GM19372 (cell line): ENCODE measurements around the gene DLGAP1.

Experiments
- ATAC-seq: cut with Tn5 transposase; IDR thresholded peaks from one replicate; pipeline ENCODE4 v1.9.1; 2021; ENCODE audit warnings: mild to moderate bottlenecking, low read depth, moderate library complexity; ENCODE audit not compliant: unreplicated experiment

Gene DLGAP1

DNA sequence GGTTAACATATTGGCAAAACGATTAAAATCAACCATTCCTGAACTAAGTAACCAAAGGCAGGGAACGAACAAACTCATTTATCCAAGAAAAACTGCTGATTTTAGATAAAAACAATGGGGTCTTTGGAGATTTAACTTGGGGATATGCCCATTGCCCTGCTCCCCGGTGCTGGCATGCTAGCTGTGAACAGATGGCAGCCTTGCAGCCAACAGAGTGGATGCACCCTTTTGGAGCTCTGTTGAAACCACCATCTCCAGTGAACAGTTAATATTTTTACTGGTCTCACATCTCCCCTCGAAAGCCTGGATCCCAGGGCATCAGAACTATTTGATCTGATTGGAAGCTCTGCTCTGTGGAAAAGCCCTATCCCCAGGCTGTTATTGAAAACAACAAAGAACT is 702.0 kb downstream of the DLGAP1 start:
- ATAC-seq = no peak

GRCh38 chr18:3748086-3748485 is 707.0 kb downstream of the DLGAP1 start:
- ATAC-seq = no peak

GRCh38 chr18:3747176-3747973 is 707.7 kb downstream of the DLGAP1 start:
- no peak for ATAC-seq

- no peak for ATAC-seq
Measured at GRCh38 chr18:3742541-3742940, 712.6 kb downstream of the DLGAP1 start.

GRCh38 chr18:3741333-3741732 is 713.8 kb downstream of the DLGAP1 start:
- no peak for ATAC-seq

DNA sequence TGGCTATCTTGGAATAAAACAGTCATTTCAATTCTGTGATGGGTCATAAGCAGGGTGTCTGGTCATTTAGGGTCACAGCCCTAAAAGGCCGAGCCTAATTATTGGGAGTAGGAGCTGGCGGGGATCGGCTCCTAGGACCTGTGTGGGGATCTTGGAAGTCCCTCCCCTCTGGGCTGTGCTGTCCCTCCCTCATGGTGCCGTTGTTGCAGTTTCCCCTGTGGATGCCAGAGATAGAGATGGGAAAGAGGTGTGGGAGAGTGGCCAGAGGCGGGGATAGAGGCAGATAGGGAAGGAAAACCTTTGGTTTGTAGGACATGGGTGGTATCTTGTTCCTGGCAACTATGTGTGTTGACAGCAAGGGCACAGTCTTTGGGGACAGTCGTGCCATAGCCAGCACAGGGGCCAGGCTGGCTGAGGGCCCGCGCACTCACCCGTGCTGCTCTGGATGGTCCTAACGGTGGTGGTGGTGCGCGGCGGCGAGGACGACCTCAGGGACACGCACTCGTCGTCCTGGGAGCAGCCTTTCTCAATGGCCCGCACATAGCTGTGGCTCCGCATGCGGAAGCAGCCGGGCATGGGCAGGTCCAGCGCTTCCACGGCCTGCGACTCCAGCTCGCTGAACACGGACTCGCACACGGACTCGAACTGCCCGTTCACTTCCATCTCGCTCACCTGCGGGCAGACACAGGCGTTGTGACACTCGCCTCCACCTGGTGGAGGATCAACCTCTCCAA is 726.2 kb downstream of the DLGAP1 start:
- no peak for ATAC-seq

DNA sequence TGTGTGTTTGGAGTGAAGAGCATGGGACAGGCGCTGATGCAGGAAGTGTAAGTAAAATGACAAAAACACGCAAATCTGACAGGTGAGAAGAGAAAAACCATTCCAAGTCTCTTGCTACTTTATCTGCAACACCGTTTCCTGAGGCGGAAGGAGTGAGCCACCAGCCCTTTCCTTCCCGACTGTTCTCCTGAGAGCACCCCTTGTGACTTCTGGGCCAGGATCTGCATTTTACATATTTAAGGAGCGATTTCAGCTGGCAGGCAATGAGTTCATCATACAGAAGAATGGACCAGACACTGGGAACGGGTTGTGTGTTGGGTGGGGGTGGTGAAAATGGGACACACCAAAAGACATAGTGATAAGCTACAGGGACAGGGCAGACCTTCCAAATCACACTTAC is 727.8 kb downstream of the DLGAP1 start:
- no peak for ATAC-seq

DNA sequence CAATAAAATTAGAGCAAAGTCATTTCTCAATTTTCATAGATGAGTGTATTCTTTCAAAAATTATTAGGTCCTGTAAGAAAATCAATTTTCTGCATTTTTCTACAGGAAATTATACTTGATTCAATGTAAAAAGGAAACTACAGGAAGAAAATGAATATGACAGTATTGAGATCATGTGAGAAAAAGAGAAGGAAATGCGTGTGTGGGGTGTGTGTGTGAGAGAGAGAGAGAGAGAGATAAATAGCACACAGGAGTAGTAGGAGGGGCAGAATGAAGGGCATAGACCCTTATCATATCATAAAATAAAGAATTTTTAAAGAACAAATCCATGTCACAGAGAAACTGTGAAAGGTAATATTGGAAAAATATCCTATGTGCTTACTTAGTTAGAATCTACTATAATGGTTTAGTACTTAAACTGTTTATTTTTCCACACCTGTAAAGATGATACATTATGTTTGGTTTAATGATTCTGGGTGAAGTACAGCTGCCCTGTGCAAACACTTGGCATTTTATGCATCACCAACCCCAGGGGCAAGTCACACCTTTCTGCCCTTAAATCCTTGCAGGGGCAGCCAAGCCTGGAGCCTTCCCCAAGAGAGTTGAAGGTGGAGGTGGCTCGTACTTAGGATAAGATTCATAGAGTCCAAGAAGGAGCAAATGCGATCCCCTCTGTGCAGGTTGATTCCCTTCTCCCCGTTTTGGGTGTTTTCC is 728.7 kb downstream of the DLGAP1 start:
- no peak for ATAC-seq

DNA sequence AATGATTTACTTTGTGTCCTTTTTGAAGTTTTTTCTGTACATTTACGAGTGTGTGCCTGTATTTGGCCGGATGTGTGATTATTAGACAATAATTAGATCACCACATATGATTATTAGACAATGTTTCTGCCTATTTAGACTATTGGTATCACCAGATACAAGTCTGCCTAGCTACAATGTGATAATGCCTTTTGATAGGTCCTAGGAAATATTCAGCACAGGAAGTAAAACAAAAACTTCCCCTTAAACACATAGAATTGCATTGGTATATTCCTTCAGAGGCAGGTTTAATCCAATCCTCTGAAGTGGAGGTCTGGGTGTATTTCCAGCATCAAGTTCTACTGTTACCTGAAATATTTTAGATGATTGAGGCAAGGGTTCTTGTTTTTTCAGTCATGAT is 730.0 kb downstream of the DLGAP1 start:
- ATAC-seq = no peak

DNA sequence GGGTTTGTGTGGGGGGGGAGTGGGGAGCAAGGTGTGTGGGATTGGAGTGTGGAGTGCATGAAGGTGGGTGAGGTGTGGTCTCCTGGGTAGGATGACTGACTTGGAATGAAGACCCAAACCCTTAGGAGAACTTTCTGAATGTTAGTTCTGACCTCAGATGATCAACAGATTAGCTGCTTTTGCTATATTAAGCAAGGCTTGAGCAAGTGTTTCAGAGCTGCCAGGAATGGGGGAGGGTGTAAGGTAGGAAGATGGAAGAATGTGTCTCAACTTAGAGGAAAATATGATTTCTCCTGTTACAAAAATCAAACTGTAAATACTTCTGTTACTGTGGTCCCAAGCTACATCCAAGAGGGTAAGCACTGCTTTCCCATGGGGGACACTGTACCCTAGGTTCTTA is 731.6 kb downstream of the DLGAP1 start:
- ATAC-seq = no peak

- ATAC-seq = no peak
Measured at GRCh38 chr18:3722649-3723433, 732.3 kb downstream of the DLGAP1 start.

DNA sequence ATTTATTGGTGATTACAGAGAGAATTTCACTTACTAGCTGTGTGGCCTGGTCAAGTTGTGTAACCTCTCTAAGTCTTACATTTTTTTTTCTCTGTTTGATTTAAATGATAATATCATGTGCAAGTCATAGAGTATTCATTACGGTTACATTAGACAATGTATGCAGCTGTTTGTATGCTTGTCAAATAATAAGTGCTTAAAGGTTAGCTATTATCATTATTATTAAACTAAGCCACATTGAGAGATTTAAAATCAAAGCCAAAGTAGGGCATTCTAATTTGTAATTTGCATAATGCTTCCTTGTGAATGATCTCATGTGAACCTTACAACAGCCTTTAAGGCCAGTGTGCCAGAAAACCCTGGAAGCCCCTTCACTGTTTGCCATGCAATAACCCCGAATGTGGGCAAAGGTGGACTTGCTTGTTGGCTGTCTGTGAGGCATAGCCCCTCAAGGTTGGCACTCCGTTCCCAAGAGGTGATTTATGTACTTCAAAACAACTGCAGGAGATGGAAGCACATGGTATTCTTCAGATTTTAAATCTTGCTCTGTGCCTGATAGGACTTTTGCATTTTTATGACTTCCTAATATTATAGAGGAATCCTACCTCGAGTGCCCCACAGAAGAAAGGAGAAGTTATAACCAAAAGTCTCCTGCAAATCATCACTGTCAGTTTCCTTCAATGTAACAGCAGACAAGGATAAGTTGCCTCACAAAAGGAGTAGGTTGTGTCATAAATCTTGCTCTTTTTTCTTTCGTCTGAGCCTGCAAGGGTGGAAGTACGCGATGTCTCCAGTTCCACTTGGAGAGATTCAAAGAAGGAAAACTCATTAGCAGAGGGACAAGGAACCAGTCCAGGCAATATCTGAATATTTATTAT is 733.1 kb downstream of the DLGAP1 start:
- no peak for ATAC-seq

GRCh38 chr18:3720818-3721545 is 734.1 kb downstream of the DLGAP1 start:
- ATAC-seq = no peak

DNA sequence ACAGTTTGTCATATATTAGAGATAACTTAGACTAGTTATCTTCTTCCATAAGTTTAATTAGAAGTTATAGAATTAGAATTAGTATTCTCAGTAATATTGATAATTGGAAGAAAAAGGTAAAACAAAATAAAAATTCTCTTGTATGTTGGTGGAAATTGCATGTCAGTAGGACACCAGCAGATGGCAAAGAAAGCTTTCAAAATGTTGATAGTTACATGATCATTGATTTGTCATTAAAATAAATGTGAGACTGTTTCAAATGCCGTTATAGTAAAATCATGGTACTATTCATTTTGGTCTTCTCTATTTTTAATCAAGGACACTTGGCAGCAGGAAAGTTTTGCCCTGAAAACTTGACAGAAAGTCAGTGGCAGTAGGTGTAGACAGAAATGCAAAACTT is 734.9 kb downstream of the DLGAP1 start:
- no peak for ATAC-seq

DNA sequence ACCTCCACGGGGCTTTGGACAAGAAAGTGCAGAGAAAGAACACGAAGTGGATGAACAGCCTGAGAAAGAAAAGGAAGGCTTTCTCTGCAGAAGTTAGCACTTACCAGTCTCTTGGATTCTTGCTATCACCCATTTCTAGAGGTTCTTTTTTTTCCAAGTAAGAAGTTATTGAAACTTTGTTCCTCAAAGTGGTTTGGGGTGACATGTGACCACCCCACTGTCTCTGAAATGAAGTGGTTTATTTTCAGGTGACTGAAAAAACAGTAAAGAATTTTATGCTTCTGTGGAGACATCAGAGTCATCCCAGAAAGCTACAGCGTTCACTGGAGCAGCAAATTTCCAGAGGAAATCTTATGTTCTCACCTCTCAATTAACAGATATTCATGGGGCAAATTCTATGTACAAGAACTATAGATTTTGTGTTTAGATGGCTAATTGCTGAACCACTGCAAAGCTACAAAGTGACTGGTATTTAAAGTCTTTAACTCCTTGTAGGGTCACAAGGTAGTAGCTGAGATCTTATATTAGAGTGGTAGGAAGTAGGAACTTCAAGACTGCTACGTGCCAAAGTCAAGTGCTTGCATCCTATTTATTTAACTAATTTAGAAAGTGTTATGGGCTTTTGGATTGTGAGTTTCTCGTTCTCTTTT is 737.6 kb downstream of the DLGAP1 start:
- no peak for ATAC-seq

GRCh38 chr18:3716116-3716660 is 738.9 kb downstream of the DLGAP1 start:
- no peak for ATAC-seq

- ATAC-seq = no peak
Measured at GRCh38 chr18:3715231-3716080, 739.7 kb downstream of the DLGAP1 start.
